ENCODE data around the gene ZNF555. TPM values are rescaled to one million over a fixed set of nuclear protein-coding genes. Genes with fewer than 3 reads are reported as not detected.

The ZNF555 gene
- total and polyA plus RNA-seq, 2 of the 13 experiments (the other 11 are each of a cell fraction or from before 2014, with no cell fraction given) = 5.0 to 8.0 TPM

- TF ChIP-seq SMARCE1 (IDR thresholded peaks at IDR 0.05; ENCODE audit: borderline replicate concordance) = no peak
- no peak for TF ChIP-seq ZBTB25 (CRISPR knock-in tag; IDR thresholded peaks at IDR 0.05)
- TF ChIP-seq LBX2 (CRISPR knock-in tag; IDR thresholded peaks at IDR 0.05; ENCODE audit: borderline replicate concordance) = no peak
- no peak for TF ChIP-seq ZNF251 (CRISPR knock-in tag; IDR thresholded peaks at IDR 0.05)
- TF ChIP-seq TRAFD1 (CRISPR knock-in tag; IDR thresholded peaks at IDR 0.05; ENCODE audit: borderline replicate concordance) = no peak
- TF ChIP-seq CBX5 (CRISPR knock-in tag; IDR thresholded peaks at IDR 0.05; ENCODE audit: borderline replicate concordance) = no peak
- TF ChIP-seq FLYWCH1 (CRISPR knock-in tag; IDR thresholded peaks at IDR 0.05) = no peak
- no peak for TF ChIP-seq ZNF670 (CRISPR knock-in tag; IDR thresholded peaks at IDR 0.05; ENCODE audit: borderline replicate concordance)
- TF ChIP-seq PAF1 (CRISPR knock-in tag; IDR thresholded peaks at IDR 0.05) = no peak
- TF ChIP-seq HIVEP1 (CRISPR knock-in tag; IDR thresholded peaks at IDR 0.05) = no peak
- no peak for TF ChIP-seq MZF1 (CRISPR knock-in tag; IDR thresholded peaks at IDR 0.05; ENCODE audit: borderline replicate concordance)
- TF ChIP-seq ZNF766 (CRISPR knock-in tag; IDR thresholded peaks at IDR 0.05; ENCODE audit: borderline replicate concordance) = no peak
- no peak for TF ChIP-seq MED13 (CRISPR knock-in tag; IDR thresholded peaks at IDR 0.05)
- 0 out of 2 replicates have a peak, but pooled peaks have one; percentile 41 for TF ChIP-seq ZNF724P (CRISPR knock-in tag; IDR thresholded peaks at IDR 0.05; ENCODE audit: borderline replicate concordance)
- TF ChIP-seq NCOR1 (IDR thresholded peaks at IDR 0.05; ENCODE audit: borderline replicate concordance, low read length) = no peak
- TF ChIP-seq NCOA5 (CRISPR knock-in tag; IDR thresholded peaks at IDR 0.05) = no peak
- TF ChIP-seq SRY (CRISPR knock-in tag; IDR thresholded peaks at IDR 0.05) = no peak
- TF ChIP-seq MED1 (CRISPR knock-in tag; IDR thresholded peaks at IDR 0.05) = 0 out of 2 replicates have a peak, but pooled peaks have one; percentile 26
- TF ChIP-seq ZNF230 (CRISPR knock-in tag; IDR thresholded peaks at IDR 0.05) = no peak
- peak; percentile 24; the same call in 1 of the 2 replicates for TF ChIP-seq PAXIP1 (CRISPR knock-in tag; conservative IDR thresholded peaks at IDR 0.05)
- peak; percentile 32; the same call in 1 of the 2 replicates for TF ChIP-seq GABPB1 (CRISPR knock-in tag; IDR thresholded peaks at IDR 0.05)
- TF ChIP-seq ZHX1 (CRISPR knock-in tag; IDR thresholded peaks at IDR 0.05; ENCODE audit: low read depth) = no peak
Observed at GRCh38 chr19:2887391-2887914, 46.2 kb downstream of the ZNF555 start (continued).
